ENCODE results near the gene PWP2.
"Not testable (repeated sequence)": the region's sequence is repeated elsewhere in the genome, so short reads cannot be mapped to it uniquely, and the experiment has no call there.

Gene PWP2

DNA sequence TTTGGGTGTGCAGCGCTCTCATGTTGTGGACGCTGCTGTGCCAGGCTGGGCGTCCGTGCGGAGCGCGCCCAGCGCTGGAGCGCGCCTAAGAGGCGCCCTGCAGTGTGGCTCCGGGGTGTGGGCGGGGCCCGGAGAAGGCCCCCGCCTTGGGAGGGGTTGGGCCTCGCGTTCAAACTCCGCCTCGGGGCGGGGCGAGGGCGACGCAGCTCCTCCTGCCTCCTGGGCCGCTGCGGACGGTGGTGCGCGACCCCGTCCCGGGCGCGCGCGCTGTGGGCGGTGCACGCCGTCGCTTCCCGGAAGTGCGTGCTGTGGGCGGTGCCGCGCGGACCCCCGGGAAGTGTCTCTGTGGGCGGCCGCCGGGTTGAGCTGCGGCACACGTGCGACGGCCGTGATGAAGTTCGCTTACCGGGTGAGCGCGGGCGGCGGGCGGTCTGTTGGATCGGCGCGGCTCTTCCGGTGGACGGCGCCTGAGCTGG lies at the start of gene PWP2:
Gene PWP2 (plus strand): TSS at position 374 of the 476 bp plus-strand sequence. CDS start 18 bp downstream, at position 392.
- not testable (repeated sequence) for DNase-seq

DNA sequence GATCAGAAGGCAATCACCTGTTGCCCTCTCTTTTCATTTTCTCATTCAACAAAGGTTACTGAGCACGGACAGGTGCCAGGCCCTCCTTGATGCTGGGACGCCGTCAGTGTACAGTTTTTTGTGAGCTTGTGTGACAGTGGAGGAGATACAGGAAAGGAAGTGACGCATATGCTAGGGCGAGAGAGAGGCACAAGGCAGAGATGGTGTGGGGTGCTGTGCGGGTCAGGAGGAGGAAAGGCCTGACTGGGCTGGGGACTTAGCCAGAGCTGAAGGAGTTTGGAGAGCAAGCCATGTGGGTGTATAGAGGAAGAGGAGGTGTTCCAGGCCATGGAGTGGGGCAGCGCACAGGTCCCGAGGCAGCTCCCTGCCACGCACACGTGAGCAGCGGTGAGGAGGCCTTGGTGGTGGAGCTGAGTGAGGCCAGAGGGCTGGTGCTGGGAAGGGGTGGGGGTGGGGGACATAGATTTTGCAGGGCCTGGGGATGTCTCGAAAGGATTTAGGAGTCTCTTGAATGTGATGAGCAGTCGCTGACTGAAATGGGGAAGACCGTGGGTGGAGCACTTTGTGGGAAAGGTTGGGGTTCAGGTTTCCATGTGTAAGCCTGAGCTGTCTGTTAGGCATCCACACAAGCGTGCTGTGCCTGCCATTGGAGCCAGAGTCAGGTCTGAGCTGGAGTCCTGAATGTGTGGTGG lies 49.1 kb upstream of the PWP2 start:
- no peak for DNase-seq

- no peak for DNase-seq
Measured at GRCh38 chr21:44058652-44058964, 48.6 kb upstream of the PWP2 start.

DNA sequence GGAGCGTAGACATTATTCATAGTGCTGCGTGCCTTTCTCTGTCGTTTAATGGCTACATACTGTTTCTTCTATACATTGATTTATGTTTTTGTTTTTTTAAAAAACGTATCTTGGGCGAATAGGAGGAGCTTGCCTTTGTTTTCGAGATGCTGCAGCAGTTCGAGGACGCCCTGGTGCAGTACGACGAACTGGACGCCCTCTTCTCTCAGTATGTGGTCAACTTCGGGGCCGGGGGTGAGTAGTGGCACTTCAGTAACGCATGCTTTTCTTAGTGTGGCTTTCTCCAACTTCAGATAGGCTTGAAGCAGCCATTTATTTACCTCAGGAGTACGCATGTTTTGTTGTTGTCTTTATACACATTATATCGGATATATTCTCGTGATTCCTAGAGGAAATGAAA lies 48.2 kb upstream of the PWP2 start:
- no peak for DNase-seq

- no peak for DNase-seq
Measured at GRCh38 chr21:44059710-44060109, 47.5 kb upstream of the PWP2 start.

GRCh38 chr21:44062380-44062779 lies 44.8 kb upstream of the PWP2 start:
- DNase-seq, result no peak

DNA sequence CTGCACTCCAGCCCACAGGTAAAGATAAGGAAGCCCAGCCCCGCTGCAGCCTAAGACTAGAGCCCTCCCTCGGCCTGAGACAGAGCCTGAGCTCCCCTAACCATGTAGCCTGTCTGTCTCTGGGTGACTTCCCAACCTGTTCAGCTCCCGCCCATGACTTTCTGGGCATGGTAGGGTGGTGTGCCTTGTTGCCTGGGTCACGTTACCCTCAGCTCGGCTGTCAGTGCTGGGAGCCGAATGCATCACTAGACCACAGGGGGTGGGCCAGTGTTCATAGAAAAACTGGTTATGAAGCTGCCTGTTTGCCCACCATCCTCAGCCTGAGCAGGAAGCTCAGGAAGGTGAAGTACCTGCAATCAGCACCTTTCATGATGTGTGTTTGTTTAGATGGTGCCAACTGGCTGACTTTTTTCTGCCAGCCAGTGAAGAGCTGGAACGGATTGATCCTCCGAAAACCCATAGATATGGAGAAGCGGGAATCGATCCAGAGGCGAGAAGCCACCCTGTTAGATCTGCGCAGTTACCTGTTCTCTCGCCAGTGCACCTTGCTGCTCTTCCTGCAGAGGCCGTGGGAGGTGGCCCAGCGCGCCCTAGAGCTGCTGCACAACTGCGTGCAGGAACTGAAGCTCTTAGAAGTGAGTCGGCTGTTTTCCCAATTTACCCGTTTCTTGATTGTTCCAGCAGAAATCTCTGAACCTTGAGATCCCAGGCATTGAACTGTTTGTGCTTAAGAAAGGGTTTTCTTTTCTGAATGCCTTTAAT lies 43.9 kb upstream of the PWP2 start:
- DNase-seq, result no peak

DNA sequence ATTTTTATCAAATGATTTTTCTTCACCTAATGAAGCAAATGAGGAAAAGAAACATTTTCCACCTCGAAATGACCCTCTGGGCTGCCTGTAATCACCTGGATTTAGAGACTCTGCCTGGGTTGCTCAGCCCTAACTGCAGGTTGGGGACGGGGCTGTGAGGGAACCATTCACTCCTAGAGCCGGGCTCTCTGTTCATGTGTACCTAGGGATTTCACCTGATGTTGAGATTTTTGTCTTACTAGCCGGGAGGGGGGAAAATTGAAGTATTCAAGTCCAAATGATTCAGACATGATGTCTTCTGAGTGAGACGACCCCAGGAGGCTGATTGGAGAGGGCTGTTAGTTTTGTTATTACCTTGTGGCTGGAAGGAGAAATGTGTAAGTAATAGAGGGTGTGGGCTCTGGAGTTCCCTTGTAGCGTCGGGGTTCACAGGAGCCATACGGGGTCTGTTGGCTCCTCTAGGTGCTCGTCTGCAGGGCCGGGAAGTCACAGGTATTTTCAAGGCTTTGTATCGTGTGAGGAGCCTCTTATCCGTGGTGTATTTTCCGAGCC lies 42.3 kb upstream of the PWP2 start:
- DNase-seq, result no peak

DNA sequence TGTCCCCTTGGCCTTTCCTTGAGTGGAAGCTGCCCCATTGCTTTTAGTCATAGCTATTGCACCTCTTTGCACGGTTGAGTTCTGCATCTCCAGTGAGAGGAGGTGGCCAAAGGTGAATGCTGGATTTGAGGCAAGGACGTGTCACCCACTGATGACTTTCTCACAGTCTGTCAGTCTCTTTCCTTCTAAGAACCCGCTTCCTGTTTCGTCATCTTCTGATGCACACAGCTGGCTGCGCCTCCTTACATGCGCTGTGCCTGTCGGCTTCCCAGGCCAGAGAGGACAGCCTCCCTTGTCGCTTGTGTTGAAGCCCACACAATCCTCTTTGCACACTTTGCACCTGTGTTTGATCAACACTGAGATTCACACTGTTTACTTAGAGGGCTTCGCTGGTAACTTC lies 41.8 kb upstream of the PWP2 start:
- DNase-seq, result no peak

- no peak for DNase-seq
Measured at GRCh38 chr21:44066116-44066515, 41.1 kb upstream of the PWP2 start.

DNA sequence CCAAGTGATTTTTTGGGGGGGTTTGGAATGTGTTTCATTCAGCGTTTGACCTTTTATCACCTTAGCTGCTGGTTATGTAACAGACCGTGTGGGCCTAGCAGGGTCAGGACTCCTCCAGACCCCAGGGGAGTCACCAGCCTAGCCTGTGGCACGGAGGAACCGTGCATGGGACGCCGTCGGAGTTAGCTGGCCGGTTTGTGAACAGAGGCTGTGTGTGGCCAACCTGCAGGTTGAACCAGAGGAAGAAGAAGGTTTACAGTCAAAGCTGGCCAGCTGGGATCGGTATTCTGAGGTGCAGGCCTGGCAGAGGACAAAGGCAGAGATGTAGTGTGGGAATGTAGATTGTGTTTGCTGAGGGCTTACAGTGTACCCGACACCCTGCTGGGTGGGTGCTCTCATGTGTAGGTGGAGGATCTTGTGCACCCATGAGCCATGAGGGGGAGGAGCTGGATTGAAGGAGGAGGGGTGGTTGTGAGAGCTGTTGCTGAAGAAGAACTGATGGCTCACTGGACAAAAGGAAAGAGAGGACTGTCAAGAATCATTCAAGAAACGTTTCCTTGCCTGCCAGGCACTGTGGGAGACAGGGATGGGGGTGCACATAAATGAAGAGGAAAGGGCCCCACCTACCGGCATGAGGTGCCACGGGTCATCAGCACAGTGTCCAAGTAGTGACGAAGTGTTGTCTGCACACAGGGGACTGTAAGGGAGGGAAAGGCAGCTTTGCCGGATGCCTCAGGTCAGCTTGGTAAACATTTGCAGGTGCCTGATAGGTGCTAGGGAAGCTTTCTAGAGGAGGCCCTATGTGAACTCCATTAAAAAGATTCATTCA lies 40.0 kb upstream of the PWP2 start:
- no peak for DNase-seq

- DNase-seq, result no peak
Measured at GRCh38 chr21:44070391-44070790, 36.8 kb upstream of the PWP2 start.

DNA sequence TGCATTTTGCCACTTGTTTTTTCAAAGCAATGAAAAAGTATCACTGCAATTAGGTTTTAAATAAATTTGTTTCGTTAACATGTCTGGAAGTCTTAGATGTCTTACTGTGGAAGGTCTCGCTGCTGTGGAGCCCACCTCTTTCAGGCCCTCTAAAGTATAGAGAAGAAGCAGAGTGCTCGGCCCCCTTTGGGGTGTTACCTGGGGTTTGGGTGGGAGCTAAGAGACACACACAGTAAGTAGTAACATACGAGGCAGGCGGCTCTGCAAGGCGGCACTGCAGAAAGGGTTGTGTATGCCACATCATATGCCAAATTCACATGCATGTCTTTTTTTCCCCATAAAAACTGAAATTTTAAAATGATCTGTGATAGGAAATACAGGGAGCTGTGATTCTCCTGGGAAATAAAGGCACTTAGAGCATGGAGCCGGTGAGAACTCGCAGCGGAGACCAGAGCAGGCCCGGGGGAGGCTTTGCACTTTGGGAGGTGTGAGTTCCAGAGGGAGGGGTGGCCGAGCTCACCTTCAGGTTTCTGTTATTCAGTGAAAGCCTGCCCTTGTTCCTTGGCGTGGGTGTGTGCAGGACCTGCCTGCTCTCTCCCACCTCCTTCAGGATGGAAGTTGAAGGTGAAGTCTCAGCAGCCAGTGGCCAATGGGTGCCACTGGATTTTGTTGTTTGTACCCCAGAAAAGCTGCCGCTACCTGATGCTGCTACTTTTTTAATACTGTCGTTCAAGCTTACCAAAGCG lies 35.7 kb upstream of the PWP2 start:
- no peak for DNase-seq

- no peak for DNase-seq
Measured at GRCh38 chr21:44072111-44072510, 35.1 kb upstream of the PWP2 start.

- DNase-seq, result no peak
Measured at GRCh38 chr21:44074315-44074958, 32.8 kb upstream of the PWP2 start.

DNA sequence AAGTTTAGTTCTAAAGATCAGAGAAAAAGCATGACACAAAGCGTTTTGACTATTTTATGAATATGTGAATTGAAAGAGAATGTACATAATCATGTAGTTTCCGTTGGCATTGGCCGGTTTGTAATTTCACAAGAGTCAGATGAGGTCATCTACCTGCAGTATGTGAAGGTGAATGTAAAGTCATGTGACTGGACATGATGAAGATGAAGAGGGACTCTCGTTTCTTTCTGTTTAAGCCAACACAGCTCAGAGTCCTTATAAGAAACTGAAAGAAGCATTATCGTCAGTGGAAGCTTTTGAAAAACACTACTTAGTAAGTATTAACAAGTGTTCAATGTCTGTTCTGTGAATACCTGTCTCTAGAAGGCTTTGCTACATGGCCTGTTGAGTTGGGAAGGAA lies 30.9 kb upstream of the PWP2 start:
- no peak for DNase-seq

DNA sequence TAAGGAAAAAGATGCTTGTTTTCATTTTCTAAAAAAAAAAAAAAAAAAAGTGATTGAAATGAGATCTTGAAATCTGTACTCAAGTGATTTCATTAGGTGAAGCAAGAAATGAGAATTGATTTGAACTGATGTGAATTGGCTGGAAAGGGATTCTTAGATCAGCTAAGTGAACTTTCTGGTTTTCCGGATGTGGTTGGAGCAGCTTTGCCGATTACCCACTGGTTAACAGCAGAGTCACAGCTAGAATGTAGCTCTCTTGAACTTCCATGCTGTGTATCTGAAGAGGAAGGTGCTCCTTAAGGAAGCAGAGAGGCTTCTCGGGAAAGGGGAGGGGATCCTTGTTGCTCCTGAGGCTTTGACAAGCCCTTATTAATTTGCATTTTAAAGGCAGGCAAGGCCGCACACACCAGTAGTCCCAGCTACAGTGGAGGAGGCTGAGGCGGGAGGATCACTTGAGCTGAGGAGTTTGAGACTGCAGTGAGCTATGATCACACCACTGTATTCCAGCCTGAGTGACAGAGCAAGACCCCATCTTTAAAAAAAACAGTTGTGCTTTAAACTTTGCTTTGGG lies 28.7 kb upstream of the PWP2 start:
- no peak for DNase-seq

DNA sequence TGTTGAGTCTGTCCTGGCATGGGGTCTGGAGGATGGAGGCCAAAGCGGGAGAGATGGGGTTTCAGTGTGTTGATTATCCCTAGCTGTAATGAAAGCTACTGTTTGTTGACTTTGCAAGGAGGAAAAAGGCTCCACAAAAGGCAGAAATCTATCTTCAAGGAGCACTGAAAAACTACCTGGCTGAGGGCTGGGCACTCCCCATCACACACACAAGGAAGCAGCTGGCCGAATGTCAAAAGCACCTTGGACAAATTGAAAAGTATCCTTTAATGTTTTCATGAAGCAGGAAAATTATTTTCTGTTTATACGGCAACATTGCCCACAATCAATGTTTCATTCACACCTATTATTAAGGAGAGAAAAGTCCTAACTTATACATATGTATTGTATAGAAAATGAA lies 27.8 kb upstream of the PWP2 start:
- DNase-seq, result no peak

DNA sequence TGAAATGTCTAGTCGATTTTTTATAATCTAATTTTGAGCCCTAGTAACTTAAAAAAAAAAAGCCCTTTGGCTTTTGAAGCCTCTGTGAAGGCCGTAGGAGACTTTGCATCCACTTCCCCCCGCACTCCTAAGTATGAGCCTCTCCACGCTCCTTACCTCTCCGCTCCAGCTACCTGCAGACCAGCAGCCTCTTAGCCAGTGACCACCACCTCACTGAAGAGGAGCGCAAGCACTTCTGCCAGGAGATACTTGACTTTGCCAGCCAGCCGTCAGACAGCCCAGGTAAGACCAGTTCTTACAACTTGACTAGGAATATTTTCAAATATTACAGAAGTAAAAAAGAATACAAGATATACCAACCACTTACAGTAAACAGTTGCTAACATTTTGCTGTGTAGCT lies 27.4 kb upstream of the PWP2 start:
- DNase-seq, result no peak

- DNase-seq, result no peak
Measured at GRCh38 chr21:44082648-44083440, 24.4 kb upstream of the PWP2 start.
